ENCODE measurements around the gene INPP5D. TPM values are rescaled to one million over a fixed set of nuclear protein-coding genes. Genes with fewer than 3 reads are reported as not detected.

Gene INPP5D
- total RNA-seq, 4 donors from 2014 or later = 6.5 to 18.7 (median 11.5) TPM

- H3K27me3 ChIP-seq = no peaks in the 10 kb centered on the region
- peaks cover 10% of the 10 kb centered on the region for H3K4me1 ChIP-seq
- DNase-seq (ENCODE audit: low spot score in 2 of 2) = peak in 1 of 2 donors; percentile 5
- H3K27ac ChIP-seq = no peak overlapping the region
- WGBS = 77% methylated on average over 2 of the region's 2 CpGs
- no peak overlapping the region for H3K4me3 ChIP-seq
- H3K36me3 ChIP-seq = no peaks in the 10 kb centered on the region
- no peaks in the 10 kb centered on the region for H3K9me3 ChIP-seq
- TF ChIP-seq POLR2A (IDR thresholded peaks at IDR 0.05) = no peak
- no peak for TF ChIP-seq EP300 (IDR thresholded peaks at IDR 0.05)
- TF ChIP-seq POLR2AphosphoS5 (IDR thresholded peaks at IDR 0.05) = no peak
- TF ChIP-seq CTCF (IDR thresholded peaks at IDR 0.05) = no peak
Observed at GRCh38 chr2:233085839-233086150, 25.7 kb downstream of the INPP5D start.

GRCh38 chr2:233087713-233088112 is 27.6 kb downstream of the INPP5D start:
- no peaks in the 10 kb centered on the region for H3K27me3 ChIP-seq
- H3K27ac ChIP-seq = no peak overlapping the region
- TF ChIP-seq CTCF (IDR thresholded peaks at IDR 0.05) (no peak), POLR2AphosphoS5 (IDR thresholded peaks at IDR 0.05) (no peak), POLR2A (IDR thresholded peaks at IDR 0.05) (no peak), EP300 (IDR thresholded peaks at IDR 0.05) (no peak)
- peaks cover 9% of the 10 kb centered on the region for H3K4me1 ChIP-seq
- 88% methylated on average over 7 of the region's 7 CpGs for WGBS
- no peak for DNase-seq (ENCODE audit: low spot score in 2 of 2)
- H3K4me3 ChIP-seq = no peak overlapping the region
- no peaks in the 10 kb centered on the region for H3K9me3 ChIP-seq
- no peaks in the 10 kb centered on the region for H3K36me3 ChIP-seq

GRCh38 chr2:233088972-233089345 is 28.8 kb downstream of the INPP5D start:
- TF ChIP-seq EP300 (IDR thresholded peaks at IDR 0.05) = no peak
- TF ChIP-seq POLR2AphosphoS5 (IDR thresholded peaks at IDR 0.05) = no peak
- no peak for TF ChIP-seq POLR2A (IDR thresholded peaks at IDR 0.05)
- no peak for TF ChIP-seq CTCF (IDR thresholded peaks at IDR 0.05)
- no peaks in the 10 kb centered on the region for H3K9me3 ChIP-seq
- no peaks in the 10 kb centered on the region for H3K36me3 ChIP-seq
- DNase-seq (ENCODE audit: low spot score in 2 of 2) = peak in 1 of 2 donors; percentile 30
- H3K27ac ChIP-seq = no peak overlapping the region
- H3K4me1 ChIP-seq = no peaks in the 10 kb centered on the region
- 97% methylated on average over 4 of the region's 8 CpGs for WGBS
- no peak overlapping the region for H3K4me3 ChIP-seq
- peaks cover 4% of the 10 kb centered on the region for H3K27me3 ChIP-seq

GRCh38 chr2:233089851-233090250 is 29.7 kb downstream of the INPP5D start:
- 91% methylated on average over 11 of the region's 11 CpGs for WGBS
- H3K4me1 ChIP-seq = no peaks in the 10 kb centered on the region
- H3K36me3 ChIP-seq = no peaks in the 10 kb centered on the region
- peaks cover 4% of the 10 kb centered on the region for H3K27me3 ChIP-seq
- TF ChIP-seq POLR2A (IDR thresholded peaks at IDR 0.05) (no peak), POLR2AphosphoS5 (IDR thresholded peaks at IDR 0.05) (no peak), CTCF (IDR thresholded peaks at IDR 0.05) (no peak), EP300 (IDR thresholded peaks at IDR 0.05) (no peak)
- no peak overlapping the region for H3K27ac ChIP-seq
- H3K4me3 ChIP-seq = no peak overlapping the region
- H3K9me3 ChIP-seq = no peaks in the 10 kb centered on the region
- peak in 1 of 2 donors; percentile 38 for DNase-seq (ENCODE audit: low spot score in 2 of 2)

- WGBS = 95% methylated on average over 6 of the region's 6 CpGs
- H3K36me3 ChIP-seq = no peaks in the 10 kb centered on the region
- TF ChIP-seq EP300 (IDR thresholded peaks at IDR 0.05) (no peak), POLR2AphosphoS5 (IDR thresholded peaks at IDR 0.05) (no peak), POLR2A (IDR thresholded peaks at IDR 0.05) (no peak), CTCF (IDR thresholded peaks at IDR 0.05) (no peak)
- DNase-seq (ENCODE audit: low spot score in 2 of 2) = peak in 1 of 2 donors; percentile 21
- peaks cover 4% of the 10 kb centered on the region for H3K27me3 ChIP-seq
- H3K4me1 ChIP-seq = no peaks in the 10 kb centered on the region
- H3K9me3 ChIP-seq = no peaks in the 10 kb centered on the region
- no peak overlapping the region for H3K4me3 ChIP-seq
- no peak overlapping the region for H3K27ac ChIP-seq
Observed at GRCh38 chr2:233090879-233091278, 30.7 kb downstream of the INPP5D start.

Data from suprapubic skin (tissue), 4 donors.